ENCODE measurements around the gene TPSB2.
"Not testable (repeated sequence)": the region's sequence is repeated elsewhere in the genome, so short reads cannot be mapped to it uniquely, and the experiment has no call there.

The TPSB2 gene

GRCh38 chr16:1193825-1194581, 36.0 kb downstream of the TPSB2 start:
- peaks cover 0 to 8% of the 10 kb centered on the region in 2 donors for H3K36me3 ChIP-seq (ENCODE audit: control insufficient read depth in 1 of 2, insufficient read depth in 2 of 2, low read length in 2 of 2)
- no peaks in the 10 kb centered on the region for H3K27me3 ChIP-seq (ENCODE audit: low read depth, low read length)
- no peak overlapping the region for H3K4me3 ChIP-seq (ENCODE audit: low read depth in 1 of 2, low read length in 2 of 2)
- H3K27ac ChIP-seq (ENCODE audit: low read length) = no peak overlapping the region
- peaks cover 0 to 31% of the 10 kb centered on the region in 2 donors for H3K4me1 ChIP-seq (ENCODE audit: control insufficient read depth in 1 of 2, insufficient read depth in 2 of 2, low read length in 2 of 2)
- H3K9me3 ChIP-seq (ENCODE audit: control insufficient read depth in 1 of 2, low read length in 2 of 2) = no peaks in the 10 kb centered on the region

GRCh38 chr16:1193143-1193824, 36.7 kb downstream of the TPSB2 start:
- H3K9me3 ChIP-seq (ENCODE audit: control insufficient read depth in 1 of 2, low read length in 2 of 2) = no peaks in the 10 kb centered on the region
- H3K4me1 ChIP-seq (ENCODE audit: control insufficient read depth in 1 of 2, insufficient read depth in 2 of 2, low read length in 2 of 2) = peaks cover 0 to 31% of the 10 kb centered on the region in 2 donors
- no peak overlapping the region for H3K4me3 ChIP-seq (ENCODE audit: low read depth in 1 of 2, low read length in 2 of 2)
- no peak overlapping the region for H3K27ac ChIP-seq (ENCODE audit: low read length)
- H3K36me3 ChIP-seq (ENCODE audit: control insufficient read depth in 1 of 2, insufficient read depth in 2 of 2, low read length in 2 of 2) = peaks cover 0 to 8% of the 10 kb centered on the region in 2 donors
- H3K27me3 ChIP-seq (ENCODE audit: low read depth, low read length) = no peaks in the 10 kb centered on the region

- H3K4me1 ChIP-seq (ENCODE audit: control insufficient read depth in 1 of 2, insufficient read depth in 2 of 2, low read length in 2 of 2) = peaks cover 0 to 31% of the 10 kb centered on the region in 2 donors
- H3K27me3 ChIP-seq (ENCODE audit: low read depth, low read length) = no peaks in the 10 kb centered on the region
- H3K27ac ChIP-seq (ENCODE audit: low read length) = no peak overlapping the region
- H3K36me3 ChIP-seq (ENCODE audit: control insufficient read depth in 1 of 2, insufficient read depth in 2 of 2, low read length in 2 of 2) = peaks cover 0 to 8% of the 10 kb centered on the region in 2 donors
- no peak overlapping the region for H3K4me3 ChIP-seq (ENCODE audit: low read depth in 1 of 2, low read length in 2 of 2)
- H3K9me3 ChIP-seq (ENCODE audit: control insufficient read depth in 1 of 2, low read length in 2 of 2) = no peaks in the 10 kb centered on the region
These were observed 37.5 kb downstream of the TPSB2 start for GRCh38 chr16:1192384-1193073.

GRCh38 chr16:1190789-1191188, 39.2 kb downstream of the TPSB2 start:
- not testable (repeated sequence) for H3K9me3 ChIP-seq (ENCODE audit: control insufficient read depth in 1 of 2, low read length in 2 of 2); H3K27ac ChIP-seq (ENCODE audit: low read length); H3K36me3 ChIP-seq (ENCODE audit: control insufficient read depth in 1 of 2, insufficient read depth in 2 of 2, low read length in 2 of 2); H3K27me3 ChIP-seq (ENCODE audit: low read depth, low read length); H3K4me3 ChIP-seq (ENCODE audit: low read depth in 1 of 2, low read length in 2 of 2)
- H3K4me1 ChIP-seq (ENCODE audit: control insufficient read depth in 1 of 2, insufficient read depth in 2 of 2, low read length in 2 of 2) = peaks cover 0 to 31% of the 10 kb centered on the region in 2 donors

GRCh38 chr16:1189455-1189854, 40.5 kb downstream of the TPSB2 start:
- Histone ChIP-seq H3K9me3 (ENCODE audit: control insufficient read depth in 1 of 2, low read length in 2 of 2) (no peaks in the 10 kb centered on the region), H3K4me1 (ENCODE audit: control insufficient read depth in 1 of 2, insufficient read depth in 2 of 2, low read length in 2 of 2) (peaks cover 0 to 26% of the 10 kb centered on the region in 2 donors), H3K4me3 (ENCODE audit: low read depth in 1 of 2, low read length in 2 of 2) (no peak overlapping the region), H3K36me3 (ENCODE audit: control insufficient read depth in 1 of 2, insufficient read depth in 2 of 2, low read length in 2 of 2) (no peaks in the 10 kb centered on the region), H3K27ac (ENCODE audit: low read length) (no peak overlapping the region), H3K27me3 (ENCODE audit: low read depth, low read length) (no peaks in the 10 kb centered on the region)

GRCh38 chr16:1188432-1189189, 41.4 kb downstream of the TPSB2 start:
- Histone ChIP-seq H3K27ac (ENCODE audit: low read length) (no peak overlapping the region), H3K4me1 (ENCODE audit: control insufficient read depth in 1 of 2, insufficient read depth in 2 of 2, low read length in 2 of 2) (peaks cover 0 to 25% of the 10 kb centered on the region in 2 donors), H3K9me3 (ENCODE audit: control insufficient read depth in 1 of 2, low read length in 2 of 2) (no peaks in the 10 kb centered on the region), H3K36me3 (ENCODE audit: control insufficient read depth in 1 of 2, insufficient read depth in 2 of 2, low read length in 2 of 2) (no peaks in the 10 kb centered on the region), H3K4me3 (ENCODE audit: low read depth in 1 of 2, low read length in 2 of 2) (no peak overlapping the region), H3K27me3 (ENCODE audit: low read depth, low read length) (no peaks in the 10 kb centered on the region)

- H3K36me3 ChIP-seq (ENCODE audit: control insufficient read depth in 1 of 2, insufficient read depth in 2 of 2, low read length in 2 of 2); H3K27me3 ChIP-seq (ENCODE audit: low read depth, low read length); H3K9me3 ChIP-seq (ENCODE audit: control insufficient read depth in 1 of 2, low read length in 2 of 2); H3K4me3 ChIP-seq (ENCODE audit: low read depth in 1 of 2, low read length in 2 of 2); H3K27ac ChIP-seq (ENCODE audit: low read length): not testable (repeated sequence)
- H3K4me1 ChIP-seq (ENCODE audit: control insufficient read depth in 1 of 2, insufficient read depth in 2 of 2, low read length in 2 of 2) = peaks cover 0 to 35% of the 10 kb centered on the region in 2 donors
These were observed 44.4 kb downstream of the TPSB2 start for GRCh38 chr16:1185460-1186207.

GRCh38 chr16:1184980-1185379, 45.0 kb downstream of the TPSB2 start:
- Histone ChIP-seq H3K27me3 (ENCODE audit: low read depth, low read length) (no peaks in the 10 kb centered on the region), H3K36me3 (ENCODE audit: control insufficient read depth in 1 of 2, insufficient read depth in 2 of 2, low read length in 2 of 2) (no peaks in the 10 kb centered on the region), H3K4me1 (ENCODE audit: control insufficient read depth in 1 of 2, insufficient read depth in 2 of 2, low read length in 2 of 2) (peaks cover 0 to 41% of the 10 kb centered on the region in 2 donors), H3K27ac (ENCODE audit: low read length) (no peak overlapping the region), H3K4me3 (ENCODE audit: low read depth in 1 of 2, low read length in 2 of 2) (no peak overlapping the region), H3K9me3 (ENCODE audit: control insufficient read depth in 1 of 2, low read length in 2 of 2) (no peaks in the 10 kb centered on the region)

GRCh38 chr16:1184156-1184868, 45.7 kb downstream of the TPSB2 start:
- peaks cover 0 to 43% of the 10 kb centered on the region in 2 donors for H3K4me1 ChIP-seq (ENCODE audit: control insufficient read depth in 1 of 2, insufficient read depth in 2 of 2, low read length in 2 of 2)
- no peaks in the 10 kb centered on the region for H3K27me3 ChIP-seq (ENCODE audit: low read depth, low read length)
- H3K9me3 ChIP-seq (ENCODE audit: control insufficient read depth in 1 of 2, low read length in 2 of 2) = no peaks in the 10 kb centered on the region
- H3K4me3 ChIP-seq (ENCODE audit: low read depth in 1 of 2, low read length in 2 of 2) = no peak overlapping the region
- H3K27ac ChIP-seq (ENCODE audit: low read length) = no peak overlapping the region
- no peaks in the 10 kb centered on the region for H3K36me3 ChIP-seq (ENCODE audit: control insufficient read depth in 1 of 2, insufficient read depth in 2 of 2, low read length in 2 of 2)
